NCI-H2171 (cell line): ENCODE measurements around the gene PEDS1.

ENCODE experiments used
- DNase-seq: peaks from one replicate; lab custom pipeline; 2025; lab: John Stamatoyannopoulos, UW

The PEDS1 gene

DNA sequence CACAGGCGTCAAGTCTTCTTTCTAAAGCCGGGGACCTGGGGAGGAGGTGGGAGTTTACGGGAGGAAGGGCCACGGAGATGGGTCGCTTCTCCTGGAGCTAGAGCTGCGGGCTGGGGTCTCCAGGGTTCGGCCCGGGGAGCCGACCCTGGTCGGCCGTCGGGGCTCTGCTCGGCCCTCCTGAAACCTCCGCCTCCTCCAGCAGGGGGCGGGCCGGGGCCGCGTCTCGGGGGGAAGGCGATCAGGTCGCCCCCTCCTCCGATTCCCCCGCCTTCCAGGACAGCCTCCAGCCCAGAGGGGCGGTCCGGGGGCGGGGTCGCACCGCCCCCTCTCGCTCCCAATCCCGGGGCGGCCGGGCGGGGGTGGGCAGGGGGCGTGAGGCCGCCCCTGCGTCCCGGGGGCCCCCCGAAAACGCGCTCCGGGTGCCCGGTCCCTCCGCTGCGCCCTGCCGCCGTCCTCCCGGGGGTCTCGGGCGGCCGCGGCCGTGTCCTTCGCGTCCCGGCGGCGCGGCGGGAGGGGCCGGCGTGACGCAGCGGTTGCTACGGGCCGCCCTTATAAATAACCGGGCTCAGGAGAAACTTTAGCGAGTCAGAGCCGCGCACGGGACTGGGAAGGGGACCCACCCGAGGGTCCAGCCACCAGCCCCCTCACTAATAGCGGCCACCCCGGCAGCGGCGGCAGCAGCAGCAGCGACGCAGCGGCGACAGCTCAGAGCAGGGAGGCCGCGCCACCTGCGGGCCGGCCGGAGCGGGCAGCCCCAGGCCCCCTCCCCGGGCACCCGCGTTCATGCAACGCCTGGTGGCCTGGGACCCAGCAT is 36.9 kb upstream of the PEDS1 start, which contains the start of gene CEBPB:
TSS of gene CEBPB (plus strand) at position 580 of the 814 bp plus-strand sequence. CDS start at position 784, 204 bp downstream.
- peak; percentile 86 for DNase-seq

DNA sequence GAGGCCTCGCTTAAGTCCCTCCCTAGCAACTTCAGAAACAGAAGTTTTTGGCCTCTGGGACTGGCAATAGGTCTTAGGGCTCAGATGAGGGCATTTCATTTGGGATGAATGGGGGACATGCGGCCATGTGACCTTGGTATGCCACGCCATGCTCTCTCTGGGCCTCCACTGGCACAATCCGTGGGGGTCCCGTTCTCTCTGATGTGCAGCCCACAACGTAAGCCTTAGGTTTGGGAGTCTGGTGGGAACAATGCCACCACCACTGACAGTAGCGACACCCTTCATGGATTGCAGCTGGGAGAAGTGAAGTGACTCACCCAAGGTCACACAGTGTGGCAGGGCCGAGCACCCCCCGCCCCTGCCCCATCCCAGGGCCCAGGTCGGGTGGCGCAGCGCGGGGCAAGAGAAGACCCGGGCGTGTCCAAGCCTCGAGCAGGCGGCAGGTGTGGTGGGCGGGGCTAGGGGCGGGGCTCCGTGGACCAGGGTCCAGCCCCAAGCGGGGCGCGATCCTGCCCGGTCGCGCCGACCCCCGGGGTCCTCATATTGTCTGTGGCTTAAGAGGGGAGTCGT is 36.2 kb upstream of the PEDS1 start:
- DNase-seq, result no peak

DNA sequence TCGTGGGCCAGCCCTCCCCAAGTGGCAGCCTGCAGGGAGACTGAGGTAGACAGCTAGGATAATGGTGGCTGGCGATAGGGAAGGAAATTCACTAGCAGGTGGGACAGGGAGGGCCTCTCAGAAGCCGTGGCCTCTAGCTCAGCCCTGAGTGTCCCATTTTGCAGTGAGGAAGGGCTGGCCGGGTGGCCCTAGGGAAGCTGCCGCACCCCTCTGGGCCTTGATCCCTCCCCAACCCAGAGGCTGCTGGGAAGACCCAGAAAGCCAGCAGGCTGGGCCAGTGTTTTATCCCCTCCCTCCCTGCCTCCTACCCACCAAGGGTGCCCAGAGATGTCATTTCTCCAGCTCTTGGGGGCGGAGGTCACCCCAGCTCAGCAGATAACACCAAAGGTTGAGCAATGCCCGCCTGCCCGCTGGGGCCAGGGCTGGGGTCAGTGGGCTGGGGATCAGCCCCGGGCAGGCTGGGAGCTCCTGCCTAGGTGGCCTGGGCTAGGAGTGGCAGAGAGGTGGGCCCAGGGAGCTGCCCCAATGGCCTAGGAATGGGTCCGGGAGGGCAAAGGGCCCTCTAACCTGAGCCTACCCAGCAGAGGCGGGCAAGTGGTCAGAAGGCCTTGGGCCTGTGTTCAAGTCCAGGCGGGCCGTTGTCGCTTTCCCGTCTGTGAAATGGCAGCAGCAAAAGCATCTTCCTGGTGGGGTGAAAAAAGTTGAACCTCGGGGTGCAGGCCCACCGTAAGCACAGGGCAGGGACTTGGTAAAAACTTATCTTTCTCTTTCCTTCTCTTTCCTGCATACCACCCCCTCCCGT is 35.6 kb upstream of the PEDS1 start:
- no peak for DNase-seq

DNA sequence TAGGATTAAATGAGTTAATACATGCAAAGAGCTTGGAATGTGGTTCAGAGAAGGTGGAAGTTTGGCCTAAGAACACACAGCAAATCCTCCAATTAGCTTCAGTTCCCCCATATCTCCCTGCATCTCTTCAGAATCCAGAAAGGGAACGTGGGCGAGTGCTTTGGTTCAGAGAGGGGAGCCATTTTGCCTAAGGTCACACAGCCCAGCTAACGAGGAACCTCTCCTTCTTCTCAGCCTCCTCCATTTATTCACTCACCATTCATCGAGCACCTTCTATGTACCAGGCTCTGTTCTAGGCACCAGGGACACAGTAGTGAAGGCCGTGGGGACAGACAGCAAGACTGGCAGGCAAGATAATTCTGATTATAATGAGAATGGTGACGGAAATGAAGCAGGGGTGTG is 34.8 kb upstream of the PEDS1 start:
- DNase-seq, result no peak

DNA sequence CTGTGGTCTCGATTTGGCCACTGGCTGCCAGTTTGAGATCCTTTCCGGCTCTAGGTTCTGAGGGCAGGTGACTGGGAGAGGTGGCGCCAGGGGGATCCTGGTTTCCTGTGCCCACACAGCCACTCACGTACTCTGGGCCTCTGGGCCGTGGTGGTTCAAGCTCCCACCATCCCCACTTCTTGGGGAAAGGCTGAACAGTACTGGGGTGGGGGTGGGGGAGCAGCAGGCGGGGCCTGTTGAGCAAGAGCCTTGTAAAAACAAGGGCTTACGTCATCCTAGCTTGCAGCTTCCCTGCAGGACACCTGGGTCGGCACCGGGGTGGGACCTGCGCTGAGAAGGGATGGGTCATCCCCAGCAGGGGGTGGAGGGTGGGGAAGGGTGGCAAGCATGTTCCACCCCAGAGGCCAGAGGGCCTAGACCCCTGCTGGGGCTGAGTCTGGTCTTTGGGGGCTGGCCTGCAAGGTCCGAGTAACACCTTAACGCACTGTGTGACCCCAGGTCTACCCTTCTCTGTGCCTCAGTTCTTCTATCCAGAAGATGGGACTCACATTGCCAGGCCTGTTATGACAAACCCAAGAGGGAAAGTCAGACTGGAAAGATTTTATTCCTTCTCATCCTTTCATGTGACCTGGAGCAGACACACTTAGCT is 34.0 kb upstream of the PEDS1 start:
- no peak for DNase-seq

DNA sequence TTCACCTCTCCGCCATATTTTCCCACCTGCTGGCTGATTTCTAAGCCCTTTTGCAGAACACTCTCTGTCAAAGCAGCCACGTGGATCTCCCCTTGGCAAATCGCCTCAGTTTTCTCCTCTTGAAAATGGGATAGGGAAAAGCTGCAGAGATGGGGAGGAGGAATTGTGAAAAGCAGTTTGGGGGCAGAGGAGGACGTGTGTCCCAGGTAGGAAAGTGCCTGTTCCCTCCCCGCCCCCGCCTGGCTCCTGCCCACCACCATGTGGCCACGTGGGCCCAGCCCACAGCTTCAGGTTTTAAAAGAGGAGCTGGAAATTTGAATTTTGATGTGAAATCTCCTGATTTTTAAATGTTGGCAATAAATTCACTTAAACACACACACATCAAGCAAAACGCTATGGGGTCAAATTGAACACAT is 33.5 kb upstream of the PEDS1 start:
- DNase-seq, result no peak

DNA sequence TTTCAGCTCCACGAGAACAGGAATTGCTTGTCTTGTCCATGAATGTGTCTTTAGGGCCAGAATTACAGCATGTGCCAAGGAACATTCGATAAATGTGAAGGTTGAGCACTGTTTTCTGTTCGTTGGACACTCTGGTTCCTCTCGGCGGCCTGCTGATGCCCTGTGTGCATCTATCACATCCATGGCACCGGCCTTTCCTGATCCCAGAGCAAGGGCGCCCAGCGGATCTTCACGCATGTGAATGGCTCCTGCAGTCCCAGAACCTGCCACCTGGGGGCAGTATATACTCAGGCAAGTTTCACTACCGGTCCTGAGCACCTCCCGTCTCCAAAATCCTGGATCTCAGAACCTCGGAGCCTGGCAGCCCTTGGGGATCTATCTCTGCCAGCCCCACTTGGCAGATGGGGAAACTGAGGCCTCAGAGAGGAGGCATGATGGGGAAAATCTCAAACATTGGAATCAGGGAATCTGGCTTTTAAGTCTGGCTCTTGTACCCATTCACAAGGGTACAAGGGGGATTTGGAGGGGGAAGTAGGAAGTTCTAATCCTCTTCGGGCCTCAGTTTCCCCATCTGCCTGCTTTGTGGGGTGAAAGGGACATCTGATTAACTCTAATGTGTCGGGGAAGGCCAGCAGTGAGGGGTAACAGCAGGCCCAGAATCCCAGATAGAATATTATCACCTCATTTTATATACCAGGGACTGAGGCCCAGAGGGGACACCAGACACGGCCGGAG is 32.8 kb upstream of the PEDS1 start:
- peak; percentile 72 for DNase-seq

DNA sequence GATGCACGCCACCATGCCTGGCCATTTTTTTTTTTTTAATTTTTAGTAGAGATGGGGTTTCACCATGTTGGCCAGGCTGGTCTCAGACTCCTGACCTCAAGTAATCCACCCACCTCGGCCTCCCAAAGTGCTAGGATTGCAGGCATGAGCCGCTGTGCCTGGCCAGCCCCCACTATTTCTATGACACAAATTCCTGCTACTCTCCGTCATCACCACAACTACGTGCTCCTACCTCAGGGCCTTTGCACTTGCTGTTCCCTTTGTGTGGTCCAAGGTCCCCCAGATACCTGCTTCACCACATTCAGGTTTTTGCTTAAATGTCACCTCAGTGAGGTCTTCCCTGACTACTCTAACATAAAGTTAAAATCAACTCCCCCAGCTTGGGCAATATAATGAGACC is 31.9 kb upstream of the PEDS1 start:
- no peak for DNase-seq

DNA sequence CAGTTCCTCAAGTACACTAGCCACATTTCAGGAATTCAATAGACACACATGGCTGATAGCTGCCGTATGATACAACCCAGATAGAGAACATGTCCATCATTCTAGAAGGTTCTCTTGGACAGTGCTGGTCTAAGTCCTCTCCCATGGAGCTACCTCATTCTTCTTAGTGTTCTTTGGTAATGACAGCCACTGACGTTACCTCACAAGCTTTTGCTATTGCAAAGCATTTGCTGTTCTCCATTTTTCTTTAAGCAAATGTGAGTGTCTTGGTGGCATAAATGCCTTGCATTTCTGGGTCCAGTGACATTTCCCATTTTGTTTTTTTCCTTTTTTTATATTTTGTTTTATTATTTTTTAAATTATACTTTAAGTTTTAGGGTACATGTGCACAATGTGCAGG is 28.8 kb upstream of the PEDS1 start:
- DNase-seq, result no peak

DNA sequence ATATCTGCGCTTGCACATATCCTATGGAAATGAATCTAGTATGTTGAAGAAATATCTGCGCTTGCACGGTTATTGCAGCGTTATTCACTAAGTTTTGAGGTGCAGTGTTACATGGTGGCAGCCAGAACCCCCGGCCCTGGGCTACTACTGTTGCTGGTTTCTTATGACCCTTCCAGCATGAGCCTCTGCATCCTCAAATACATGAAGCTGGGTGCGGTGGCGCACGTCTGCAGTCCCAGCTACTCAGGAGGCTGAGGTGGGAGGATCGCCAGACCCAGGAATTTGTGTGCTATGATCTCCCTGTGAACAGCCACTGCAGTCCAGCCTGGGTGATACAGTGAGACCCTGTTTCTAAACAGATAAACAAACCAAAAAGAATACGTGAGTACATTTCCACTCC is 27.8 kb upstream of the PEDS1 start:
- DNase-seq, result no peak

DNA sequence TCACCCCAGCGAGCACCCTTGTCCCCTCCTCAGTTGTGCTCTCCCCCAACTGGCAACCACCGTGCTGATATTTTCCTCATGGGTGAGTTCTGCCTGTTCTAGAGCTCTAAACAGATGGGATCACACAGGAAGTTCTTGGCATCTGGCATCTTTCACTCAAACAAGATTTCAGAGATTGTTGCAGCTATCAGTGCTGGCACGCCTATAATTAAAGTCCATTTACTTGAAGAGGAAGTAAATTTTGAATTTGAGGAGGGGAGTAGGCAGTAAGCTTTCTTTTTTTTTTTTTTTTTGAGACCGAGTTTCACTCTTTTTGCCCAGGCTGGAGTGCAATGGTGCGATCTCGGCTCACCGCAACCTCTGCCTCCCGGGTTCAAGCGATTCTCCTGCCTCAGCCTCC is 25.1 kb upstream of the PEDS1 start:
- DNase-seq, result peak; percentile 69

DNA sequence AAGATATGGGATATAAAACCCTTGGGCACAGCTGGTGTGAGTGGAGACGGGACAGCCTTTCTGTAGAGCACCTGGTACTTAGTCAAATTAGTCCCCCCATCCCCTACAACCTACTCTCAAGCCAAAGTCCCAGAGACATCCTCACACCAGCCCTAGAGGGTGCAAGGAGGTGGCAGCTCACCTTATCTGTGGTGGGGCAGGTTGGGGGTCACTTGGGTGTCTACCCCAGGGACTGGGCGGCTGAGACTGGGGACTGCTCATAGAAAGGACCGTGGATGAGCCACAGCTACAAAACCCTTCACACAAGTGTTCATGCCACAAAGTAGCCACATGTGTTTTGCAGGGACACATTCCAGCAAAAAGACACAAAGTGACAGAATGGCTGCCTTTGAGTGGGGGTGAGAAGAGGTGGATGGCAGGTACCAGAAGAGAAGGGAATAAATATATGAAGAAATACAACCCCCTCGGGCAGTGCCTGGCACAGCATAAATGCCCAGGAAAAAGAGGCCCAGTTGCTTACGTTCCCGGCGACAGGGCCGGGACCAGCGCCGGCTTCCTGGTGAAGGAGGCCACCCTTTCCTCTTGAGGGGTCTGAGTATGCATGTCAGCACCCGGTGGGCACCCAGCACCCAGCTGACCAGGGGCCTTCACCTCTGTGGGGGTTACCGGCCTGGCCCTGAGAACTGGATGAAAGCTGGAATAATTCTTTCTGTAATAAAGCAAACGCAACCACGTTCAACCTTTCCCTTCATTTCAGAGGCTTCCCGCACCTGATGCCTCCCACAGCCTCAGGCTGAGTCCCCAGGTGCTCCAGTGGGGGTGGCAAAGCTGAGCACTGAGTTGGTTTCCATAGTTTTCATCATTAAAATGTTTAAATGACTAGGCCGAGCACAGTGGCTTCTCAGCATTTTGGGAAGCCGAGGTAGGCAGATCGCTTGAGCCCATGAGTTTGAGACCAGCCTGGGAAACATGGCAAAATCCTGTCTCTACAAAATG is 22.7 kb upstream of the PEDS1 start:
- no peak for DNase-seq

DNA sequence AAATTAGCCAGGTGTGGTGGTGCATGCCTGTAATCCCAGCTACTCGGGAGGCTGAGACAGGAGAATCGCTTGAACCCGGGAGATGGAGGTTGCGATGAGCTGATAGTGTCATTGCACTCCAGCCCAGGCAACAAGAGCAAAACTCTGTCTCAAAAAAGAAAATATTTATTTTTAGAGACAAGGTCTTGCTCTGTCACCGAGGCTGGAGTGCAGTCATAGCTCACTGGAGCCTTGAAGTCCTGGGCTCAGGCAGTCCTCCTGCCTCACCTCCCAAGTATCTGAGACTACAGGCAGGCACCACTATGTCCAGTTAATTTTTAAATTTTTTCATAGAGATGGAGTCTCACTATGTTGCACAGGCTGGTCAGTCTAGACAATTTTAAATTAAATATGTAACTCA is 20.9 kb upstream of the PEDS1 start:
- DNase-seq, result no peak

DNA sequence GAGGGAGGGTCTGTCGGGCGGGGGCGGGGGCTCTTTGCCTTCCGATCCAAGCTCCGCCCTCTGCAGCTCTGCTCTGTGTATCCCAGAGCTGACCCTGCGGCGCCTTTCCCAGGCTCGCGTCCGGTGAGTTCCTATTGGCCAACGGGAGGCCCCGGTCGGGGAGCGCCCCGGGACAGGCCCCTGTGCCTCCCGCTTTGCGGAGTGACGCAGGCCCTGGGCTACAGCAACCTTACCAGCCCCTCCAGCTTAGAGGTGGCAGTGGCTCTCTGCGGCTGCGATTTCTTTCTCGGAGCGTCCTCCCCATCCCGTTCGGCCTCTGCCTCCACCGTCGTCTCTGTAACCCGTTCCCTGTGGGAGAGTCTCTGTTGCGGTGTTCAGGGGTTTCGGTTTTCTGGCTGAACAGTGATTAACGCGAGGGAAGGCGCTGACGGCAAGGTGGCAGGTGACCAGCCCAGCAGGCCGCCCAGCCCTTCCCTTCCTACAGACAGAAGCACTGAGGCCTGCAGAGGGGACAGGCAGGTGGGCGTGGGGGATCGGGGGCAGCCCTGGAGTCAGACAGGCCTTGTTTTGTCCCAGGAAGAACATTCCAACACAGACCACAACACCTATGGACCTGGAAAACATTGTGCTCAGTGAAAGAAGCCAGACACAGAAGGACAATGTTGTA is 19.0 kb upstream of the PEDS1 start:
- DNase-seq, result no peak

DNA sequence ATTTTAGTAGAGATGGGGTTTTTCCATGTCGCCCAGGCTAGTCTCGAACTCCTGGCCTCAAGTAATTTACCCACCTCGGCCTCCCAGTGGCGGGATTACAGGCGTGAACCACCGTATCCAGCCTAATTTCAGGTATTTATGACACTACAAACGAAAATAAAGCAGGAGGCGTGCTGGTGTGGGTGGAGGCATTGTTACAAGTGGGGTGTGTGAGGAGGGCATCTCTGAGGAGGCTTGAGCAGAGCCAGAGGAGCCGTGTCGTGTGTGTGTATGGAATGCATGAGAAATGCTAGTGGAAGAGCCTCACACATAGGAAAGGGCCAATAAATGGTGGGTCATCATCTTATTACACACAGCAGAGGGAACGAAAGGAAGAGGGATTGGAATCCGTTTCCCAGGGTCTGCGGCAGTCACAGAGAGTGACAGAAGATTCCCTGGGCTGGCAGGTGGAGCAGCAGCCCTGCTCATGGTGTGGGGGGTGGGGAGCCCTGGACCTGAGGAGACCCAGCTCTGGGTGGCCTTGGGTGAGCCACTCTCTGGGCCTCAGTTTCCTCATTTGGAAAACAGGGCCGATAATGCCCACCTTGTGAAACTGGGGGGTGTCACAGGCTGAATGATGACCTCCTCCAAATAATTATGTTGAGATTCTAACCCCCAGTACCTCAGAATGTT is 17.2 kb upstream of the PEDS1 start:
- DNase-seq, result no peak

DNA sequence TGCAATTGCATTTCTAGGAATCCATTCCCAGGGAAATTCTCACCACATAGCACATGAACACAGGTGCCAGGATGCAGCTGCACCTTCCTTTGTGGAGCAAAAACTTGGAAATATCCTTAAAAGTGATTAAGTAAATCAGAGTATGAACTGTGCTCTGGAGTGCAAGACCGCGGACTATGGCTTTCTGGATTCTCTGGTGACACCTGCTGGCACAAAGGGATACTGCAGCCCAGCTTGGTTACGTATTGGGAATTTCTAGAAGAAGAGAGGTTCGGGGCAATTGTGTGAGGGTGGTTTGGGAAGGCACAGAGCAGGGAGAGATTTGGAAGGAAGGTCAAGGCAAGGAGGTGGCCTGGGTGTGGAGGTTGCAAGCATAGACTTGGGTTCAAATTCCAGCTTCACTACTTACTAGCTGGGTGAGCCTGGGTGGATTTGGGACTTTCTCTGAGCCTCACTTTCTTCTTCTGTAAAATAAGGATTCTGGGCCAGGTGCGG is 15.9 kb upstream of the PEDS1 start:
- no peak for DNase-seq

DNA sequence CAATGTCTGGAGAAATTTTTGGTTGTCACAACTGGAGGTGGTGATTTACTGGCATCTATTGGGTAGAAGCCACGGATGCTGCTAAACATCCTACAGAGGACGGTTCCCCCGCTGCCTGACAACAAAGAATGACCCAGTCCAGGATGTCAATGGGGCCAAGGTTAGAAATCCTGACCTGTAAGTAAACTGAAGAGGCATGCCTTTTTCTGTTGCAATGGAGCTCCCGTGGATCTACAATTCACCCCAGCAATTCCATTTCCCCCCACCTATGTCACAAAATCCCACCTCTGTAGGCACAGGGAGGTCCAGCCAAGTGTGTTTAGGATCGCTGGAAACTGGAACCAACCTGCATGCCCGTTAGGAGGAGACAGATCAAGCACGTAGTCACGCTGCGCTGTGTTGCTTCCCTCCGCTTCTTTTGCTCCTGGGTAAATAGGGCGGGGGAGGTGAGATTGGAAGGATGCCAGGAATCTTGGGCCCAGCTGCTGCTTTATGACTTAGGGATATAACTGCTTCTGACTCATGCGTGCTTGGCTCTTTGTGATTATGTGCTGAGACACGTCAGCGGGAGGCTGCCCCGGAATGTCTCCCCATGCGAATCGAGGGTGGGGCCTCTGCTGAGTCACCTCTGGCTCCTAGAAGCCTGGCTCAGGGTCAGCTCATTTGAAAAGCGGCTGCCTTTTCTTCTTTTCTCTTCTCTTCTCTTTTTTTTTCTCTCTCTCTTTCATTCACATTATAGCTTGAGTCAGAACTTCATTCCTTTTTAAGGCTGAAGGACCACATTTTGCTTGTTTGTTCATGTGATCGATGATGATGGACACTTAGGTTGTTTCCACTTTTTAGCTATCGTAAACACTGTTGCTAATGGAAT is 12.4 kb upstream of the PEDS1 start:
- DNase-seq, result peak; percentile 97
